Lower leg skin (tissue), 4 donors: ENCODE results near the gene LNX1. TPM values are rescaled to one million over a fixed set of nuclear protein-coding genes. Genes with fewer than 3 reads are reported as not detected.

Experiments used
- DNase-seq, 2 donors: peaks; one replicate each; pipeline ENCODE4 v3.0.0-alpha.2; 2019; ENCODE audit warnings: low spot score in 2 of 2
- H3K4me3 ChIP-seq: fragments of 200-600 bp; sonication (generic); 2 replicates; pipeline ENCODE4 v1.5.1; 2017; ENCODE audit warnings: mild to moderate bottlenecking, low read depth; ENCODE audit not compliant: poor library complexity, severe bottlenecking
- POLR2A ChIP-seq, 2 donors: fragments of 450-650 bp; IDR thresholded peaks; one replicate each; pipeline ENCODE4 v1.6.1; 2016 to 2017; ENCODE audit warnings: antibody characterized with exemption in 2 of 2, mild to moderate bottlenecking in 1 of 2, moderate library complexity in 1 of 2
- WGBS, 2 donors: methylation state at CpG; one replicate each; pipeline ENCODE4 v1.1.5; 2018; 5-methylcytosine and 5-hydroxymethylcytosine counted together
- intact Hi-C: fragments of 100-400 bp; cut with DNase I; formaldehyde crosslinking; loops from one replicate; pipeline ENCODE4 v1.15.0; 2023; ENCODE audit warnings: low total_unique reads
- total RNA-seq, 4 donors: library from RNA; depleted of rRNA; stranded (reverse); fragments of >200 nt; gene quantifications; one replicate each; pipeline ENCODE4 v1.1.0, GENCODE V29; 2016
- TF ChIP-seq, protein P1 (sequence below), 3 donors: fragments of 450-650 bp; IDR thresholded peaks; one replicate each; pipeline ENCODE4 v1.5.1; 2016; ENCODE audit warnings: antibody characterized with exemption in 3 of 3, mild to moderate bottlenecking in 3 of 3, moderate library complexity in 2 of 3

The LNX1 gene
- total RNA-seq, 4 donors from 2014 or later: 37.0 to 79.9 (median 49.5) TPM

DNA sequence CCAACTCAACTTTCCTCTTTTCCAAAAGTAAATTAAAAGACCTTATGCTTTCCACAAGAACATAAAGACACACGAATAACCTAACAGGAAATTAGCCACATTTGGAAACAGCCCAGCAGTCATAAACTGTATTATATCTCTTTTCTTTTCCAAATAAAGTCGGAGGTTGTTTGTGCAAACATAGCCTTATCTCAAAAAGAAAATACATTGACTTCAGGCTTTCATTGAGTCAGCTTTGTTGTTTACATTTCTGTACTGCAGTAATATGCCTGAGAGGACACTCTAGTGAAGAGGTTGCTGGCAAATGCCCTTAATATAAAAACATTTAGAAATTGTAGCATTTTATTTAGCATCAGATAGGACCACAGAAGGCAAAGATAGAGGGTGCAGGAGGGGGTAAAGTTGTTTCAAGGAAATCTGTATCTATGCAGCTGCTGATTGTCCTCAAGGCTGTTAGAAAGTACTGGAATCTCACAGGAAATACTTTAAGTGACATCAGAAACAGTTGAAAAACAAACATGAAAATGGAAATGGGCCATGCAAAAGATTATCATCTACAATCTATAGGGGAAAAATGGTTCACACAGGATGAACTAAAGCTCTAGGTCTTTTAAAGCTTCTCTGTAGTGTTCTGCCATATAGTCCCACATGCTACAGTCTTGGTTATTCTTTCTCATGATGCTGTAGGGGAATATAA, 14.5 kb downstream of the LNX1 start:
- no peak for TF ChIP-seq POLR2A (IDR thresholded peaks at IDR 0.05)
- TF ChIP-seq, protein P1, sequence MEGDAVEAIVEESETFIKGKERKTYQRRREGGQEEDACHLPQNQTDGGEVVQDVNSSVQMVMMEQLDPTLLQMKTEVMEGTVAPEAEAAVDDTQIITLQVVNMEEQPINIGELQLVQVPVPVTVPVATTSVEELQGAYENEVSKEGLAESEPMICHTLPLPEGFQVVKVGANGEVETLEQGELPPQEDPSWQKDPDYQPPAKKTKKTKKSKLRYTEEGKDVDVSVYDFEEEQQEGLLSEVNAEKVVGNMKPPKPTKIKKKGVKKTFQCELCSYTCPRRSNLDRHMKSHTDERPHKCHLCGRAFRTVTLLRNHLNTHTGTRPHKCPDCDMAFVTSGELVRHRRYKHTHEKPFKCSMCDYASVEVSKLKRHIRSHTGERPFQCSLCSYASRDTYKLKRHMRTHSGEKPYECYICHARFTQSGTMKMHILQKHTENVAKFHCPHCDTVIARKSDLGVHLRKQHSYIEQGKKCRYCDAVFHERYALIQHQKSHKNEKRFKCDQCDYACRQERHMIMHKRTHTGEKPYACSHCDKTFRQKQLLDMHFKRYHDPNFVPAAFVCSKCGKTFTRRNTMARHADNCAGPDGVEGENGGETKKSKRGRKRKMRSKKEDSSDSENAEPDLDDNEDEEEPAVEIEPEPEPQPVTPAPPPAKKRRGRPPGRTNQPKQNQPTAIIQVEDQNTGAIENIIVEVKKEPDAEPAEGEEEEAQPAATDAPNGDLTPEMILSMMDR (IDR thresholded peaks at IDR 0.05): no peak
- DNase-seq: no peak
- 8 to 23% methylated on average over 2 of the region's 2 CpGs for WGBS, 2 donors
- intact Hi-C loops: no loop called here
- H3K4me3 ChIP-seq: no peak overlapping the region

DNA sequence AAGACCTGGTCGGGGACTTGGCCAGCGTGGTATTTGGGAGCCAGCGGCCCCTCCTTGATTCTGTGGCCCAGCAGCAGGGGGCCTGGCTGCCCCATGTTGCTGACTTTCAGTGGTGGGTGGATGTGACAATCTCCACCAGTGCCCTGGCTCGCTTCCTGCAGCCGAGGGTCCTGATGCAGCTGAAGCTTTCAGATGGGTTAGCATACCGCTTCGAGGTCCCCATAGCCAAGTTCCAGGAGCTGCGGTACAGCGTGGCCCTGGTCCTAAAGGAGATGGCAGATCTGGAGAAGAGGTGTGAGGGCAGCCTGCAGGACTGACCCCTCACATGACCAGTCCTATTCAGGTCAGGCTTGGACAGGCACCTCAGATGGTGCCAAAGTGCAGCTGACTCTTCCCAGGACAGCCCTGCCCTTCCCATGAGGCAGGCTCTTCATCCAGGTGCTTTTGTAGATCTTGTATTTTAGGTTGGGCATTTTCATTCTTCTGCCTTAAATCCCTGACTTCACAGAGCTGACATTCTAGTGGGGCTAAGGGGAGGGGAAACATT, 15.1 kb downstream of the LNX1 start:
- DNase-seq: no peak
- 92 to 95% methylated on average over 6 to 9 of the region's 9 CpGs for WGBS, 2 donors
- TF ChIP-seq, protein P1 (IDR thresholded peaks at IDR 0.05): no peak
- no peak for TF ChIP-seq POLR2A (IDR thresholded peaks at IDR 0.05)
- no peak overlapping the region for H3K4me3 ChIP-seq
- intact Hi-C loops: no loop called here

DNA sequence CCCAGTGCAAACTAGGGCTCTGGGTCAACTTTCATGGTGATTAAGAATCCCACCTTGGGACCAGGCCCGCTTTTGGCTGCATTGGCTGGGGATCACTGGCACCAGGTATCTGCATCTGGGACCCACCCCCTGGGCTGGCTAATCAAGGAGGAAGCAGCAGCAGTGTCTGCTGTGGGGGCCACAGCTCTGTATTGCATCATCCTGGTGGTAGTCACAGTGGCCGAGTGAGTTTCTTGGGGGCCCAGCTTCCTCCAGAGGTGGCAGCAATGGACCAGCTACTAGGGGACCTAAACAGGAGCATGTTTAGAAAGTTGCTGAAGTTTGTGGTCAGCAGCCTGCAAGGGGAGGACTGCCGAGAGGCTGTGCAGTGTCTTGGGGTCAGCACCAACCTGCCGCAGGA, 15.7 kb downstream of the LNX1 start:
- no peak for DNase-seq
- intact Hi-C loops: no loop called here
- no peak for TF ChIP-seq POLR2A (IDR thresholded peaks at IDR 0.05)
- TF ChIP-seq, protein P1 (IDR thresholded peaks at IDR 0.05): no peak
- H3K4me3 ChIP-seq: no peak overlapping the region
- 88 to 93% methylated on average over 4 of the region's 4 CpGs for WGBS, 2 donors

DNA sequence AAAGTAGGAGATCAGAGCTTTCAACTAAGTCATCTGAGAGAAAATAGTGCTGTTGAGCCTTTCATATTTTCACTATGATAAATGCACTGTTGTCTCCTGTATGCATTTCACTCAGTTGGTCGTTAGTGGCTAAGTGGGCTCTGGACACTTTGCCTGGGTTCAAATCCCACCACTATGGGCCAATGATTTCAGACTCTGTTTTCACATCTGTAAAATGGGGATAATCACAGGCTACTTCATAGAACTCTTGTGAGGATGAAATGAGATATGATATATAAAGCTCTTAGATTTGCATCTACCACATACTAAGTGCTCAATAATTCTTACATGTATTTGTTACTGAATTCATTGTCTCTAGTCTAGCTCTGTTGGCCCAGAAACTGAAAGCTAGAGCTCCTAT, 16.8 kb downstream of the LNX1 start:
- H3K4me3 ChIP-seq: no peak overlapping the region
- 91 to 100% methylated on average over 1 of the region's 1 CpG for WGBS, 2 donors
- no peak for DNase-seq
- intact Hi-C loops: no loop called here
- no peak for TF ChIP-seq POLR2A (IDR thresholded peaks at IDR 0.05)
- TF ChIP-seq, protein P1 (IDR thresholded peaks at IDR 0.05): no peak

DNA sequence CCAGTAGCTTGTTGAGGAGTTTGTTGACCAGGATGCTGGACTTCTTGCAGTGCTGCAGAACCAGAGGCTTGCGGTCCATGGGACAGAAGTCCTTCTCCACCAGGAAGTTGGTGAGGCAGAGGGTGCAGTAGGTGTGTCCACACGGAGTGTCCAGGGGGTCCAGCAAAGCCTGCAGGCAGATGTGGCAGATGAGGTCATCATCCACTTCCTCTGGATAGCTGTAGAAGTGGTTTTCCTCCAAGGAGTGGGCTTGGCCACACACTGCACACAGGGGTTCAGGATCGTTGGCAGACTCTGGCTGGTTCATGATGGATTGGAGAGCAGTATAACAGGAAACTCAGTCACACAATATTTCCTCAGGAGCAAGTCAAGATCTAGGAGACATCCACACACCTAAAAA, 17.6 kb downstream of the LNX1 start:
- H3K4me3 ChIP-seq: no peak overlapping the region
- no peak for DNase-seq
- 79 to 81% methylated on average over 3 of the region's 3 CpGs for WGBS, 2 donors
- TF ChIP-seq POLR2A (IDR thresholded peaks at IDR 0.05): no peak
- TF ChIP-seq, protein P1 (IDR thresholded peaks at IDR 0.05): no peak
- intact Hi-C loops: no loop called here
